ENCODE results near the gene CSF3R. TPM values are rescaled to one million over a fixed set of nuclear protein-coding genes. Genes with fewer than 3 reads are reported as not detected.

Gene CSF3R
- total RNA-seq, 2 donors from 2014 or later: 5.2 TPM; not detected in 1

GRCh38 chr1:36528361-36529349, 45.9 kb upstream of the CSF3R start:
- Histone ChIP-seq H3K36me3 (replicated peaks in 1 of 2; ENCODE audit: insufficient read depth in 1 of 2, low read depth in 2 of 2) (no peaks in the 10 kb centered on the region), H3K27me3 (no peaks in the 10 kb centered on the region), H3K4me1 (no peaks in the 10 kb centered on the region), H3K9me3 (no peaks in the 10 kb centered on the region), H3K4me3 (no peak overlapping the region), H3K27ac (no peak overlapping the region)
- intact Hi-C loops (cut with DNase I): no loop called here
- no peak for TF ChIP-seq POLR2A (IDR thresholded peaks at IDR 0.05)
- TF ChIP-seq CTCF (IDR thresholded peaks at IDR 0.05): no peak
- DNase-seq (no peak), ATAC-seq (no peak)
- 70 to 73% methylated on average over 3 to 7 of the region's 7 CpGs for WGBS, 2 donors

DNA sequence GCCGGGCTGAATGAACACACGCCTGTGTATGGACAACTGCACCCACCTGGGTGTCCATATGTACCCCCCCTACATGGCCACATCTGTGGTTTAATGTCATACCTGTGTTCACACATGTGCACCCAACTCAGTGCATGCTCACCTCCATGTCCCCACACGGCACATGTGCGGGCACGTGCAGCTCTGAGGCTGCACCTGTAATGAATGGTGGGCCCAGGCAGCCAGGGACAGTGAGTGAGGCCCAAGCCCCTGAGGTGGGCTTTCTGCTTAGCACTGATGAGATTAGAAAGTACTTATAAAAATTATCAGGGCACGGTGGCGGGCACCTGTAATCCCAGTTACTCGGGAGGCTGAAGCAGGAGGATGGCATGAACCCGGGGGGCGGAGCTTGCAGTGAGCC, 42.5 kb upstream of the CSF3R start:
- intact Hi-C loops (cut with DNase I): no loop called here
- no peaks in the 10 kb centered on the region for H3K4me1 ChIP-seq
- TF ChIP-seq POLR2A (IDR thresholded peaks at IDR 0.05) (no peak), CTCF (IDR thresholded peaks at IDR 0.05) (no peak)
- no peak overlapping the region for H3K27ac ChIP-seq
- ATAC-seq (no peak), DNase-seq (no peak)
- H3K27me3 ChIP-seq: no peaks in the 10 kb centered on the region
- no peaks in the 10 kb centered on the region for H3K9me3 ChIP-seq
- H3K4me3 ChIP-seq: no peak overlapping the region
- H3K36me3 ChIP-seq (replicated peaks in 1 of 2; ENCODE audit: insufficient read depth in 1 of 2, low read depth in 2 of 2): no peaks in the 10 kb centered on the region
- 89 to 94% methylated on average over 10 of the region's 10 CpGs for WGBS, 2 donors

GRCh38 chr1:36524359-36525062, 41.8 kb upstream of the CSF3R start:
- Histone ChIP-seq H3K9me3 (no peaks in the 10 kb centered on the region), H3K4me3 (no peak overlapping the region), H3K4me1 (no peaks in the 10 kb centered on the region), H3K36me3 (replicated peaks in 1 of 2; ENCODE audit: insufficient read depth in 1 of 2, low read depth in 2 of 2) (no peaks in the 10 kb centered on the region), H3K27ac (no peak overlapping the region), H3K27me3 (no peaks in the 10 kb centered on the region)
- DNase-seq (no peak), ATAC-seq (no peak)
- intact Hi-C loops (cut with DNase I): no loop called here
- TF ChIP-seq CTCF (IDR thresholded peaks at IDR 0.05): no peak
- TF ChIP-seq POLR2A (IDR thresholded peaks at IDR 0.05): no peak
- 73 to 75% methylated on average over 16 of the region's 16 CpGs for WGBS, 2 donors

DNA sequence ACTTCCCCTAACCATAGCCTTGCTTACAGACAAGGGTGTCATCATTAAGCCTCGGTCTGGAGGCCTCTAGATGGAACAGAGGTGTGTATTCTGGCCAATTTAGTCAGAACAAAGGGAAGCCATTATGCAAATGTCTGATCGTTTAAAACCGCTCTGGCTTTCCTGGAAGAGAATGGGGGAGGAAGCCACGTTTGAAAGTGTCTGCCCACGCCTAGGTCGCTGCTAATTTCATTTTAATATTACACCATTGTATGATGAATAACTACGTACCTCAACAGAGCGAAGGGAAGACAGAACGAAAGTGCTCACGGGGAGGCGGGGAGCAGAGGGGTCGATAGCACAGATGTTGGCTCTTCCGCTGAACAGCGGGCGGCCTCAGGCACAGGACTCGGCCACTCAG, 41.1 kb upstream of the CSF3R start:
- Histone ChIP-seq H3K27me3 (no peaks in the 10 kb centered on the region), H3K9me3 (no peaks in the 10 kb centered on the region), H3K4me3 (no peak overlapping the region), H3K36me3 (replicated peaks in 1 of 2; ENCODE audit: insufficient read depth in 1 of 2, low read depth in 2 of 2) (no peaks in the 10 kb centered on the region), H3K27ac (no peak overlapping the region), H3K4me1 (no peaks in the 10 kb centered on the region)
- TF ChIP-seq POLR2A (IDR thresholded peaks at IDR 0.05) (no peak), CTCF (IDR thresholded peaks at IDR 0.05) (no peak)
- 61 to 67% methylated on average over 16 of the region's 16 CpGs for WGBS, 2 donors
- no peak for ATAC-seq
- intact Hi-C loops (cut with DNase I): no loop called here
- no peak for DNase-seq
